IPS DF 4.7 (cell line): ENCODE results near the gene THEMIS.
"Not testable (repeated sequence)": the region's sequence is repeated elsewhere in the genome, so short reads cannot be mapped to it uniquely, and the experiment has no call there.

ENCODE experiments used
- DNase-seq: peaks from one replicate; pipeline ENCODE4 v3.0.0-alpha.2; 2013; ENCODE audit warnings: low spot score; ENCODE audit errors: extremely low read depth

Gene THEMIS

GRCh38 chr6:127917766-127918165, 16.9 kb upstream of the THEMIS start:
- DNase-seq = no peak

GRCh38 chr6:127914240-127914639, 13.4 kb upstream of the THEMIS start:
- DNase-seq = no peak

- DNase-seq = no peak
These were observed 12.1 kb upstream of the THEMIS start for GRCh38 chr6:127912914-127913313.

- DNase-seq = no peak
These were observed 7.2 kb upstream of the THEMIS start for GRCh38 chr6:127907960-127908640.

GRCh38 chr6:127904160-127904559, 3.3 kb upstream of the THEMIS start:
- no peak for DNase-seq

GRCh38 chr6:127902933-127903332, 2.1 kb upstream of the THEMIS start:
- no peak for DNase-seq

GRCh38 chr6:127897484-127897883, 3.4 kb downstream of the THEMIS start:
- DNase-seq = no peak

- DNase-seq = no peak
These were observed 6.8 kb downstream of the THEMIS start for GRCh38 chr6:127894051-127894450.

- DNase-seq = no peak
These were observed 7.3 kb downstream of the THEMIS start for GRCh38 chr6:127893541-127893940.

GRCh38 chr6:127891731-127892326, 9.0 kb downstream of the THEMIS start:
- DNase-seq = no peak

- no peak for DNase-seq
These were observed 14.3 kb downstream of the THEMIS start for GRCh38 chr6:127886603-127887002.

GRCh38 chr6:127884134-127884533, 16.7 kb downstream of the THEMIS start:
- no peak for DNase-seq

- DNase-seq = not testable (repeated sequence)
These were observed 18.9 kb downstream of the THEMIS start for GRCh38 chr6:127881949-127882348.

GRCh38 chr6:127880429-127880828, 20.4 kb downstream of the THEMIS start:
- DNase-seq = no peak

GRCh38 chr6:127879685-127880084, 21.2 kb downstream of the THEMIS start:
- peak; percentile 68 for DNase-seq

GRCh38 chr6:127878115-127878514, 22.7 kb downstream of the THEMIS start:
- DNase-seq = no peak

- no peak for DNase-seq
These were observed 23.6 kb downstream of the THEMIS start for GRCh38 chr6:127877231-127877630.

GRCh38 chr6:127869772-127870404, 31.0 kb downstream of the THEMIS start:
- no peak for DNase-seq

- DNase-seq = no peak
These were observed 31.7 kb downstream of the THEMIS start for GRCh38 chr6:127869183-127869582.

- DNase-seq = no peak
These were observed 32.5 kb downstream of the THEMIS start for GRCh38 chr6:127868338-127868737.

GRCh38 chr6:127866766-127867165, 34.1 kb downstream of the THEMIS start:
- no peak for DNase-seq

- no peak for DNase-seq
These were observed 35.8 kb downstream of the THEMIS start for GRCh38 chr6:127865108-127865507.

GRCh38 chr6:127864701-127865100, 36.2 kb downstream of the THEMIS start:
- no peak for DNase-seq
